Measurements from ENCODE around the gene PRXL2B. TPM values are rescaled to one million over a fixed set of nuclear protein-coding genes. Genes with fewer than 3 reads are reported as not detected.

Gene PRXL2B
- total RNA-seq, 2 experiments from 2014 or later, result 5.2 to 10.4 TPM

DNA sequence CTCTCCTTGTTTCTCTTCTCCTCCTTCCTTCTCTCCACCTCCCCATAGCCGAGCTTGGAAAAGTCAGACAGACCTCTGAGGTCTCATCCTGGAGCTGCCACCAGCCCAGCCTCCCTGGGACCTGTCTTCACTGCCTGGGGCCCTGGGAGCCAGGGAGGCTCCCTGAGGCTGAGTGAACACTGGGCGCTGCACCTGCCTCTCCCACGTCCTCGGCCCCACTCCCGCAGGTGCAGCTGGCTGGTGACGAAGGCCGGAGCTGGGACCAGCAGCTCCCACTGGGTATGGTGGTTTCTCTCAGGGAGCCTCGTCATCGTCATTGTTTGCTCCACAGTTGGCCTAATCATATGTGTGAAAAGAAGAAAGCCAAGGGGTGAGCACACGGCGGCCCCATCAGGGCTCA, 25.1 kb upstream of the PRXL2B start:
- H4K20me1 ChIP-seq (ENCODE audit: insufficient read depth, low read length), result no peaks in the 10 kb centered on the region
- H3K4me2 ChIP-seq (ENCODE audit: low read length), result no peak overlapping the region
- no peak for DNase-seq (ENCODE audit: low spot score)
- BruUV-seq (replicated peaks), result no TSS peak
- H3K4me1 ChIP-seq (ENCODE audit: insufficient read depth, low read length, poor library complexity, severe bottlenecking), result peaks cover 7% of the 10 kb centered on the region
- H3K4me3 ChIP-seq (ENCODE audit: low read depth, low read length, poor library complexity, severe bottlenecking), result no peak overlapping the region
- intact Hi-C loops (cut with micrococcal nuclease; ENCODE audit: unreplicated experiment), result no loop called here
- POLR2A ChIA-PET, result interaction anchor here (1.2 kb wide), 1 partner anchor 24 kb away, joined by 4 read pairs; no protein-coding TSS in a partner anchor
- no peak overlapping the region for H2AFZ ChIP-seq (ENCODE audit: low read length)
- TF ChIP-seq, protein P1, sequence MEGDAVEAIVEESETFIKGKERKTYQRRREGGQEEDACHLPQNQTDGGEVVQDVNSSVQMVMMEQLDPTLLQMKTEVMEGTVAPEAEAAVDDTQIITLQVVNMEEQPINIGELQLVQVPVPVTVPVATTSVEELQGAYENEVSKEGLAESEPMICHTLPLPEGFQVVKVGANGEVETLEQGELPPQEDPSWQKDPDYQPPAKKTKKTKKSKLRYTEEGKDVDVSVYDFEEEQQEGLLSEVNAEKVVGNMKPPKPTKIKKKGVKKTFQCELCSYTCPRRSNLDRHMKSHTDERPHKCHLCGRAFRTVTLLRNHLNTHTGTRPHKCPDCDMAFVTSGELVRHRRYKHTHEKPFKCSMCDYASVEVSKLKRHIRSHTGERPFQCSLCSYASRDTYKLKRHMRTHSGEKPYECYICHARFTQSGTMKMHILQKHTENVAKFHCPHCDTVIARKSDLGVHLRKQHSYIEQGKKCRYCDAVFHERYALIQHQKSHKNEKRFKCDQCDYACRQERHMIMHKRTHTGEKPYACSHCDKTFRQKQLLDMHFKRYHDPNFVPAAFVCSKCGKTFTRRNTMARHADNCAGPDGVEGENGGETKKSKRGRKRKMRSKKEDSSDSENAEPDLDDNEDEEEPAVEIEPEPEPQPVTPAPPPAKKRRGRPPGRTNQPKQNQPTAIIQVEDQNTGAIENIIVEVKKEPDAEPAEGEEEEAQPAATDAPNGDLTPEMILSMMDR (conservative IDR thresholded peaks at IDR 0.05; ENCODE audit: low read length), result no peak
- TF ChIP-seq EZH2phosphoT487 (IDR thresholded peaks at IDR 0.05; ENCODE audit: borderline replicate concordance, low read depth, low read length), result no peak
- H3K27ac ChIP-seq (ENCODE audit: low read depth, low read length, poor library complexity, severe bottlenecking), result no peak overlapping the region
- no peaks in the 10 kb centered on the region for H3K9me3 ChIP-seq (ENCODE audit: low read length)
- H3K79me2 ChIP-seq (ENCODE audit: insufficient read depth, low read depth, low read length), result no peaks in the 10 kb centered on the region
- no peaks in the 10 kb centered on the region for H3K9me2 ChIP-seq (ENCODE audit: insufficient read depth, low read length)
- CTCF ChIA-PET (ENCODE audit: unreplicated experiment), result no interaction called here
- no peaks in the 10 kb centered on the region for H3K36me3 ChIP-seq (ENCODE audit: insufficient read depth, low read length)

DNA sequence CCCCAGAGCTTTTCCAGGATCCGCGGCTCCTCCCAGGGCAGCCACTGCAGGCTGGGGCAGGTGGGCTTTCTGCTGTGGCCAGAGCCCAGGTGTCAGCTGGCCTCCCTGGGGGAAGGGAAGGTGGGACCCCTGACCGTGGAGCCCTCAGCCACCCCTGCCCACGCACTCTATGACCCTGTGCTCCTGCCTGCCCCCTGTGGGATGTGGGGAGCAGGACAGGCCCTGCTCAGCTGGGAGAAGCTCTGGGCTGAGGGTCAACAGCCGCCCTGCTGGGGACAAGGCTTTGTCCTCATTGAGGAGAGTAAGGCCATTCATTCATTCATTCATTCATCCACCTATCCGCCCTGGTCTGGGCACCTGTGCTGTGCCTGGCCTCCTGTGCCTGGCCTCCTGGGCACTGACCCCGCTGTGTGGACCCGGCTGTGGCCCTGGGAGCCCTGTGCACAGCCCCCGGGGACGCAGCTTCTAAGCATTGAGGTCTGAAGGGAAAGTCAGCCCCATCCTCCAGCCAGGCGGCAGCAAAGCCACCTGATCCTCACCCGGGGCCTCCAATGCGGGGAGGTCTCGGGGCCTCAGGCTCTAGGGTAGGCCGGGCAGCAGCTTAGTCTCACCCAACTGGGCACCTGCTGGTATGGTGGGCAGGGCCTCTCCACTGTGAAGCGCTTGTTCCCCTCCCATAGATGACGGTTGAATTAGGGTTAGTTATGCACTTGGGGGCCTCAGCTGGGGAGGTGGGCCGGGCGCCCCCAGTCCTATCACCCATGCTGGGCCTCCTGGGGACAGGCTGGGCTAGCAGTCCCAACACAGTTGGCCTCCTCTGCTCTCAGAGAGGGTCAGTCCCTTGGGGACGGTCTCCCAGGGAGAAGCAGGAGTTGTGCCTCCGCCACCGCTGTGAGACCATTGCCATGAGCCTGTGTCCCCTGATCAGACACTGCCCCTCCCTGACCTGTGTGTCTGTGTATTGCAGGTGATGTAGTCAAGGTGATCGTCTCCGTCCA, 24.4 kb upstream of the PRXL2B start:
- Histone ChIP-seq H4K20me1 (ENCODE audit: insufficient read depth, low read length) (no peaks in the 10 kb centered on the region), H3K27ac (ENCODE audit: low read depth, low read length, poor library complexity, severe bottlenecking) (no peak overlapping the region), H3K4me3 (ENCODE audit: low read depth, low read length, poor library complexity, severe bottlenecking) (no peak overlapping the region), H2AFZ (ENCODE audit: low read length) (no peak overlapping the region), H3K4me1 (ENCODE audit: insufficient read depth, low read length, poor library complexity, severe bottlenecking) (no peaks in the 10 kb centered on the region), H3K4me2 (ENCODE audit: low read length) (no peak overlapping the region), H3K79me2 (ENCODE audit: insufficient read depth, low read depth, low read length) (no peaks in the 10 kb centered on the region), H3K9me3 (ENCODE audit: low read length) (no peaks in the 10 kb centered on the region), H3K9me2 (ENCODE audit: insufficient read depth, low read length) (no peaks in the 10 kb centered on the region), H3K36me3 (ENCODE audit: insufficient read depth, low read length) (no peaks in the 10 kb centered on the region)
- intact Hi-C loops (cut with micrococcal nuclease; ENCODE audit: unreplicated experiment), result no loop called here
- no peak for TF ChIP-seq EZH2phosphoT487 (IDR thresholded peaks at IDR 0.05; ENCODE audit: borderline replicate concordance, low read depth, low read length)
- TF ChIP-seq, protein P1 (conservative IDR thresholded peaks at IDR 0.05; ENCODE audit: low read length), result peak; percentile 63
- BruUV-seq (replicated peaks), result no TSS peak
- CTCF ChIA-PET (ENCODE audit: unreplicated experiment), result no interaction called here
- POLR2A ChIA-PET, result interaction anchor here (1.2 kb wide), 1 partner anchor 23 kb away, joined by 4 read pairs; no protein-coding TSS in a partner anchor
- no peak for DNase-seq (ENCODE audit: low spot score)

DNA sequence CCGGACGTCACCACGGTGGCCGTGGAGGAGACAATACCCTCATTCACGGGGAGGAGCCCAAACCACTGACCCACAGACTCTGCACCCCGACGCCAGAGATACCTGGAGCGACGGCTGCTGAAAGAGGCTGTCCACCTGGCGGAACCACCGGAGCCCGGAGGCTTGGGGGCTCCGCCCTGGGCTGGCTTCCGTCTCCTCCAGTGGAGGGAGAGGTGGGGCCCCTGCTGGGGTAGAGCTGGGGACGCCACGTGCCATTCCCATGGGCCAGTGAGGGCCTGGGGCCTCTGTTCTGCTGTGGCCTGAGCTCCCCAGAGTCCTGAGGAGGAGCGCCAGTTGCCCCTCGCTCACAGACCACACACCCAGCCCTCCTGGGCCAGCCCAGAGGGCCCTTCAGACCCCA, 23.4 kb upstream of the PRXL2B start:
- Histone ChIP-seq H3K79me2 (ENCODE audit: insufficient read depth, low read depth, low read length) (no peaks in the 10 kb centered on the region), H3K4me3 (ENCODE audit: low read depth, low read length, poor library complexity, severe bottlenecking) (no peak overlapping the region), H3K27ac (ENCODE audit: low read depth, low read length, poor library complexity, severe bottlenecking) (no peak overlapping the region), H2AFZ (ENCODE audit: low read length) (no peak overlapping the region), H3K9me3 (ENCODE audit: low read length) (no peaks in the 10 kb centered on the region), H4K20me1 (ENCODE audit: insufficient read depth, low read length) (no peaks in the 10 kb centered on the region), H3K36me3 (ENCODE audit: insufficient read depth, low read length) (no peaks in the 10 kb centered on the region), H3K9me2 (ENCODE audit: insufficient read depth, low read length) (no peaks in the 10 kb centered on the region), H3K4me2 (ENCODE audit: low read length) (no peak overlapping the region), H3K4me1 (ENCODE audit: insufficient read depth, low read length, poor library complexity, severe bottlenecking) (no peaks in the 10 kb centered on the region)
- BruUV-seq (replicated peaks), result no TSS peak
- DNase-seq (ENCODE audit: low spot score), result no peak
- no peak for TF ChIP-seq EZH2phosphoT487 (IDR thresholded peaks at IDR 0.05; ENCODE audit: borderline replicate concordance, low read depth, low read length)
- TF ChIP-seq, protein P1 (conservative IDR thresholded peaks at IDR 0.05; ENCODE audit: low read length), result no peak
- intact Hi-C loops (cut with micrococcal nuclease; ENCODE audit: unreplicated experiment), result no loop called here
- POLR2A ChIA-PET, result no interaction called here
- CTCF ChIA-PET (ENCODE audit: unreplicated experiment), result no interaction called here

Measured in OCI-LY7 (cell line).